ENCODE data around the gene CNOT3. TPM values are rescaled to one million over a fixed set of nuclear protein-coding genes. Genes with fewer than 3 reads are reported as not detected.

Gene CNOT3
- total and polyA plus RNA-seq, 9 of the 15 experiments (the other 6 are each of a cell fraction or from before 2014, with no cell fraction given): 0.27 to 60.4 (median 9.9) TPM

DNA sequence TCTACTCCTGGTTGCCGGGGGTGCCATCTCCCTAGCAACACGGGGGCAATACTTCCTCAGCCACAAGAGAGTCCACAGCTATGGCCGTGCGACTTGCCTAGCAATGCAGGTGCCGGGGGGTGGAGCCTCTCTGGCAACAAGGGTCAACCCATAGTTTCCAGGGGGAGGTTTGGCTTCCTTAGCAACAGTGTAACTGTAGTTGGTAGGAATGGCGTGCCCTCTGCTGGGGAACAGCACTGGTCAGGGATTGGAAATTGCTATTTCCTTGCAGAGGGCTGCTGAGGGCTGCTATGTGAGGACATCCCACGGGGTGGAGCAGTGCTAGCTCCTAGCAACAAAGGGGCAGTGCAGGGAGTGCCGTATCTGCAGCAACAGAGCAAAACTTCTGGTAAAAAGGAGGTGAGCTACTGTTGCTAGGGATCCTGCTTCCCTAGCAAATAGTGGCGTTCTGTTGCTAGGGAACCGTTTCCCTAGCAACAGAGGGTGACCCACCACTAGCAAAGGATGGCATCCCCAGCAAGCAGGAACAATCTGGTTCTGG is 42.4 kb downstream of the CNOT3 start (continued):
- TF ChIP-seq EZH2 (IDR thresholded peaks at IDR 0.05; ENCODE audit: borderline replicate concordance, low read depth, low read length) (no peak), ZNF282 (CRISPR knock-in tag; IDR thresholded peaks at IDR 0.05) (no peak), SMARCA4 (IDR thresholded peaks at IDR 0.05) (no peak), ZFP1 (CRISPR knock-in tag; IDR thresholded peaks at IDR 0.05) (no peak), MXI1 (IDR thresholded peaks at IDR 0.05; ENCODE audit: low read depth, low read length) (peak; percentile 90), ZNF77 (CRISPR knock-in tag; IDR thresholded peaks at IDR 0.05) (no peak), PRPF4 (IDR thresholded peaks at IDR 0.05; ENCODE audit: insufficient read depth, low read depth, low read length, poor library complexity, severe bottlenecking) (no peak), TARDBP (IDR thresholded peaks at IDR 0.05) (no peak), PPARD (CRISPR knock-in tag; IDR thresholded peaks at IDR 0.05) (no peak), MYNN (IDR thresholded peaks at IDR 0.05) (peak; percentile 99), MYNN (CRISPR knock-in tag; IDR thresholded peaks at IDR 0.05) (peak; percentile 82; the same call in 1 of the 2 replicates), ETV6 (IDR thresholded peaks at IDR 0.05; ENCODE audit: borderline replicate concordance in 1 of 2, low read depth in 2 of 2, low read length in 1 of 2) (no peak), ETV6 (CRISPR knock-in tag; IDR thresholded peaks at IDR 0.05; ENCODE audit: borderline replicate concordance) (no peak), ARID2 (IDR thresholded peaks at IDR 0.05) (no peak), RBM17 (IDR thresholded peaks at IDR 0.05; ENCODE audit: borderline replicate concordance, low read depth, low read length) (no peak), NCOA1 (IDR thresholded peaks at IDR 0.05; ENCODE audit: low read depth) (no peak), FOXJ3 (CRISPR knock-in tag; IDR thresholded peaks at IDR 0.05) (no peak), GABPB2 (CRISPR knock-in tag; conservative IDR thresholded peaks at IDR 0.05) (no peak), CTBP1 (IDR thresholded peaks at IDR 0.05; ENCODE audit: borderline replicate concordance) (0 out of 2 replicates have a peak, but pooled peaks have one; percentile 26), KDM4B (IDR thresholded peaks at IDR 0.05; ENCODE audit: borderline replicate concordance in 2 of 2, low read depth in 1 of 2) (no peak), ZBTB17 (CRISPR knock-in tag; IDR thresholded peaks at IDR 0.05) (no peak), NELFE (IDR thresholded peaks at IDR 0.05; ENCODE audit: insufficient read depth, insufficient read length) (no peak)
- TF ChIP-seq, protein P1, sequence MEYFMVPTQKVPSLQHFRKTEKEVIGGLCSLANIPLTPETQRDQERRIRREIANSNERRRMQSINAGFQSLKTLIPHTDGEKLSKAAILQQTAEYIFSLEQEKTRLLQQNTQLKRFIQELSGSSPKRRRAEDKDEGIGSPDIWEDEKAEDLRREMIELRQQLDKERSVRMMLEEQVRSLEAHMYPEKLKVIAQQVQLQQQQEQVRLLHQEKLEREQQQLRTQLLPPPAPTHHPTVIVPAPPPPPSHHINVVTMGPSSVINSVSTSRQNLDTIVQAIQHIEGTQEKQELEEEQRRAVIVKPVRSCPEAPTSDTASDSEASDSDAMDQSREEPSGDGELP (CRISPR knock-in tag; IDR thresholded peaks at IDR 0.05; ENCODE audit: borderline replicate concordance): no peak
- TF ChIP-seq, protein P2, sequence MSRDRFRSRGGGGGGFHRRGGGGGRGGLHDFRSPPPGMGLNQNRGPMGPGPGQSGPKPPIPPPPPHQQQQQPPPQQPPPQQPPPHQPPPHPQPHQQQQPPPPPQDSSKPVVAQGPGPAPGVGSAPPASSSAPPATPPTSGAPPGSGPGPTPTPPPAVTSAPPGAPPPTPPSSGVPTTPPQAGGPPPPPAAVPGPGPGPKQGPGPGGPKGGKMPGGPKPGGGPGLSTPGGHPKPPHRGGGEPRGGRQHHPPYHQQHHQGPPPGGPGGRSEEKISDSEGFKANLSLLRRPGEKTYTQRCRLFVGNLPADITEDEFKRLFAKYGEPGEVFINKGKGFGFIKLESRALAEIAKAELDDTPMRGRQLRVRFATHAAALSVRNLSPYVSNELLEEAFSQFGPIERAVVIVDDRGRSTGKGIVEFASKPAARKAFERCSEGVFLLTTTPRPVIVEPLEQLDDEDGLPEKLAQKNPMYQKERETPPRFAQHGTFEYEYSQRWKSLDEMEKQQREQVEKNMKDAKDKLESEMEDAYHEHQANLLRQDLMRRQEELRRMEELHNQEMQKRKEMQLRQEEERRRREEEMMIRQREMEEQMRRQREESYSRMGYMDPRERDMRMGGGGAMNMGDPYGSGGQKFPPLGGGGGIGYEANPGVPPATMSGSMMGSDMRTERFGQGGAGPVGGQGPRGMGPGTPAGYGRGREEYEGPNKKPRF (IDR thresholded peaks at IDR 0.05; ENCODE audit: low read depth, low read length): no peak
- TF ChIP-seq, protein P3, sequence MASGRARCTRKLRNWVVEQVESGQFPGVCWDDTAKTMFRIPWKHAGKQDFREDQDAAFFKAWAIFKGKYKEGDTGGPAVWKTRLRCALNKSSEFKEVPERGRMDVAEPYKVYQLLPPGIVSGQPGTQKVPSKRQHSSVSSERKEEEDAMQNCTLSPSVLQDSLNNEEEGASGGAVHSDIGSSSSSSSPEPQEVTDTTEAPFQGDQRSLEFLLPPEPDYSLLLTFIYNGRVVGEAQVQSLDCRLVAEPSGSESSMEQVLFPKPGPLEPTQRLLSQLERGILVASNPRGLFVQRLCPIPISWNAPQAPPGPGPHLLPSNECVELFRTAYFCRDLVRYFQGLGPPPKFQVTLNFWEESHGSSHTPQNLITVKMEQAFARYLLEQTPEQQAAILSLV (tag; IDR thresholded peaks at IDR 0.05): no peak
- TF ChIP-seq, protein P4, sequence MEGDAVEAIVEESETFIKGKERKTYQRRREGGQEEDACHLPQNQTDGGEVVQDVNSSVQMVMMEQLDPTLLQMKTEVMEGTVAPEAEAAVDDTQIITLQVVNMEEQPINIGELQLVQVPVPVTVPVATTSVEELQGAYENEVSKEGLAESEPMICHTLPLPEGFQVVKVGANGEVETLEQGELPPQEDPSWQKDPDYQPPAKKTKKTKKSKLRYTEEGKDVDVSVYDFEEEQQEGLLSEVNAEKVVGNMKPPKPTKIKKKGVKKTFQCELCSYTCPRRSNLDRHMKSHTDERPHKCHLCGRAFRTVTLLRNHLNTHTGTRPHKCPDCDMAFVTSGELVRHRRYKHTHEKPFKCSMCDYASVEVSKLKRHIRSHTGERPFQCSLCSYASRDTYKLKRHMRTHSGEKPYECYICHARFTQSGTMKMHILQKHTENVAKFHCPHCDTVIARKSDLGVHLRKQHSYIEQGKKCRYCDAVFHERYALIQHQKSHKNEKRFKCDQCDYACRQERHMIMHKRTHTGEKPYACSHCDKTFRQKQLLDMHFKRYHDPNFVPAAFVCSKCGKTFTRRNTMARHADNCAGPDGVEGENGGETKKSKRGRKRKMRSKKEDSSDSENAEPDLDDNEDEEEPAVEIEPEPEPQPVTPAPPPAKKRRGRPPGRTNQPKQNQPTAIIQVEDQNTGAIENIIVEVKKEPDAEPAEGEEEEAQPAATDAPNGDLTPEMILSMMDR (IDR thresholded peaks at IDR 0.05 in 2 of 3, conservative IDR thresholded peaks at IDR 0.05 in 1 of 3; ENCODE audit: insufficient read depth in 2 of 3, low read depth in 1 of 3, low read length in 3 of 3): peak in 2 of 3 experiments; percentile 23 to 43; a peak in 3 of 6 replicates

Data from K562 (cell line).